CD4-positive, alpha-beta T cell treated with Interferon alpha-2 for 1 hour (primary cell): ENCODE data around the gene MYMK.

ENCODE experiments used
- DNase-seq, 2 donors: peaks; one replicate each; pipeline ENCODE4 v3.0.0-alpha.2; 2020 to 2022

Gene MYMK

GRCh38 chr9:133477992-133478850, 46.5 kb downstream of the MYMK start:
- peak; percentile 19 to 27 for DNase-seq

GRCh38 chr9:133477461-133477860, 47.3 kb downstream of the MYMK start:
- no peak for DNase-seq

GRCh38 chr9:133476941-133477340, 47.8 kb downstream of the MYMK start:
- DNase-seq, result no peak

GRCh38 chr9:133476036-133476931, 48.5 kb downstream of the MYMK start:
- DNase-seq, result peak in 1 of 2 donors; percentile 44

GRCh38 chr9:133475292-133476012, 49.3 kb downstream of the MYMK start:
- no peak for DNase-seq

- DNase-seq, result no peak
Observed at GRCh38 chr9:133474853-133475252, 49.9 kb downstream of the MYMK start.

GRCh38 chr9:133474215-133474614, 50.5 kb downstream of the MYMK start:
- no peak for DNase-seq

- no peak for DNase-seq
Observed at GRCh38 chr9:133473743-133474142, 51.0 kb downstream of the MYMK start.

GRCh38 chr9:133472753-133473378, 51.9 kb downstream of the MYMK start:
- DNase-seq, result no peak

GRCh38 chr9:133472277-133472645, 52.5 kb downstream of the MYMK start:
- DNase-seq, result no peak

- no peak for DNase-seq
Observed at GRCh38 chr9:133471551-133472276, 53.0 kb downstream of the MYMK start.

GRCh38 chr9:133470988-133471387, 53.8 kb downstream of the MYMK start:
- no peak for DNase-seq

GRCh38 chr9:133470427-133470924, 54.3 kb downstream of the MYMK start:
- DNase-seq, result no peak

GRCh38 chr9:133468777-133469421, 55.9 kb downstream of the MYMK start:
- DNase-seq, result no peak

- DNase-seq, result no peak
Observed at GRCh38 chr9:133468374-133468773, 56.4 kb downstream of the MYMK start.

- no peak for DNase-seq
Observed at GRCh38 chr9:133467101-133467500, 57.7 kb downstream of the MYMK start.

GRCh38 chr9:133465984-133466383, 58.8 kb downstream of the MYMK start:
- DNase-seq, result no peak

- no peak for DNase-seq
Observed at GRCh38 chr9:133464638-133465037, 60.1 kb downstream of the MYMK start.
